ENCODE measurements around the gene C17orf107.

C17orf107 gene

GRCh38 chr17:4934173-4934979 lies 35.0 kb downstream of the C17orf107 start:
- peak; percentile 89 for DNase-seq (ENCODE audit: low spot score)

GRCh38 chr17:4935650-4936049 lies 36.3 kb downstream of the C17orf107 start:
- no peak for DNase-seq (ENCODE audit: low spot score)

- no peak for DNase-seq (ENCODE audit: low spot score)
Observed at GRCh38 chr17:4936436-4936835, 37.1 kb downstream of the C17orf107 start.

GRCh38 chr17:4937553-4937952 lies 38.2 kb downstream of the C17orf107 start:
- DNase-seq (ENCODE audit: low spot score): no peak

GRCh38 chr17:4938069-4938491 lies 38.7 kb downstream of the C17orf107 start:
- no peak for DNase-seq (ENCODE audit: low spot score)

- DNase-seq (ENCODE audit: low spot score): peak; percentile 26
Observed at GRCh38 chr17:4938688-4939545, 39.6 kb downstream of the C17orf107 start.

- DNase-seq (ENCODE audit: low spot score): no peak
Observed at GRCh38 chr17:4939546-4939795, 40.1 kb downstream of the C17orf107 start.

GRCh38 chr17:4939796-4940554 lies 40.6 kb downstream of the C17orf107 start, which contains the start of the genes RNF167 and SLC25A11:
Gene RNF167, plus strand, starts transcription at chr17:4940268. Its CDS starts 642 bp downstream, at chr17:4940910.
Gene SLC25A11, minus strand, starts transcription at chr17:4940046. Its CDS starts 136 bp downstream, at chr17:4939910.
- peak; percentile 99 for DNase-seq (ENCODE audit: low spot score)

GRCh38 chr17:4940555-4941318 lies 41.4 kb downstream of the C17orf107 start:
- peak; percentile 92 for DNase-seq (ENCODE audit: low spot score)

- DNase-seq (ENCODE audit: low spot score): no peak
Observed at GRCh38 chr17:4941319-4941610, 41.9 kb downstream of the C17orf107 start.

GRCh38 chr17:4942760-4943508 lies 43.6 kb downstream of the C17orf107 start:
- no peak for DNase-seq (ENCODE audit: low spot score)

- DNase-seq (ENCODE audit: low spot score): no peak
Observed at GRCh38 chr17:4944163-4944553, 44.8 kb downstream of the C17orf107 start.

- DNase-seq (ENCODE audit: low spot score): peak; percentile 26
Observed at GRCh38 chr17:4944554-4945175, 45.3 kb downstream of the C17orf107 start.

- DNase-seq (ENCODE audit: low spot score): peak; percentile 95
Observed at GRCh38 chr17:4945176-4945943, 46.0 kb downstream of the C17orf107 start.

GRCh38 chr17:4945944-4946280 lies 46.6 kb downstream of the C17orf107 start:
- DNase-seq (ENCODE audit: low spot score): no peak

- DNase-seq (ENCODE audit: low spot score): no peak
Observed at GRCh38 chr17:4946312-4946976, 47.1 kb downstream of the C17orf107 start.

- no peak for DNase-seq (ENCODE audit: low spot score)
Observed at GRCh38 chr17:4947010-4947410, 47.7 kb downstream of the C17orf107 start.

GRCh38 chr17:4947411-4948165 lies 48.3 kb downstream of the C17orf107 start:
- DNase-seq (ENCODE audit: low spot score): peak; percentile 72

Measured in kidney tubule cell (primary cell).